HG03196 (cell line): ENCODE measurements around the gene OR4P4.
A peak's percentile ranks its signal among the peaks of the same experiment; 100 is the strongest.

Source experiments
- ATAC-seq: cut with Tn5 transposase; IDR thresholded peaks from one replicate; pipeline ENCODE4 v1.9.1; 2021; ENCODE audit not compliant: unreplicated experiment

Gene OR4P4

DNA sequence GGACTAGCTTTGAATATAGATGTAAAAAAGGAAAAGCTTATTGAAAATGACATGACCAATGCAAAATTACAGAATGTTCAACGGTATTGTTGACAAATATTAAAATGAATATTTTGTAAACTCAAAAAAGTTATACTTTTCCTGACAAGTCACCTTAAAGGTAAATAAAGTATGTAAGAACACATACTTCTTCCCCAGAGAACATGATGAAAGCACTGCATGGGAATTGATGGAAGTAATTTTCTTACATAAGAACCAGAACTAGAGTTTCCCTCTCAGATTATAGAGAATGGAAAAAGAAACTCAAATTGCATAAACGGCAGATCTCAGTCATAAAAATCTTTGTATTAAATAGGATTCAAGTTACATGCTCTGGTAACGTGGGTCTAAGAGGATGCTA, at the start of gene OR4P4:
OR4P4 (plus strand) TSS at position 301 of the 400 bp plus-strand sequence.
- no peak for ATAC-seq

DNA sequence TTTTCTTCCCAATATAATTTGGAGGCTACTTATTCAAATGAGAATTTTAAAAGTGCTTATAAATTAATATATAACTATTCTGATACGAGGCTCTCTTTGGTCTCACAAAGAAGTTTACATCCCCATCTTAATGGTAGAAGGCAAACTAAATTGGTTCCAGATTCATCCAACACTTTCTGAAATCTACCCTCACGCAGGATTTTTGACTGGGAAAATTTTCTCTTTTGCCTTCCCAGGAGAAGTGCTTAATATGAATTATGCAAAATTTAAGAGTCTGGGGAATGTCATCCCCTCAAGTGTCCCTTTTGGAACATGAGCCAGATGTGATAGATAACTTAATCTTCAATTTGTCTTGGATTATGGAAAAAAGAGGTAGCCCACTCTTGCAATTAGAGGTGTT, 27.4 kb upstream of the OR4P4 start, which contains the start of gene OR4C11:
OR4C11 (minus strand) TSS at position 101 of the 400 bp plus-strand sequence. CDS start 3,272 bp downstream, outside the sequence.
- no peak for ATAC-seq

- ATAC-seq, result no peak
Measured at GRCh38 chr11:55624531-55624930, 10.4 kb upstream of the OR4P4 start.

DNA sequence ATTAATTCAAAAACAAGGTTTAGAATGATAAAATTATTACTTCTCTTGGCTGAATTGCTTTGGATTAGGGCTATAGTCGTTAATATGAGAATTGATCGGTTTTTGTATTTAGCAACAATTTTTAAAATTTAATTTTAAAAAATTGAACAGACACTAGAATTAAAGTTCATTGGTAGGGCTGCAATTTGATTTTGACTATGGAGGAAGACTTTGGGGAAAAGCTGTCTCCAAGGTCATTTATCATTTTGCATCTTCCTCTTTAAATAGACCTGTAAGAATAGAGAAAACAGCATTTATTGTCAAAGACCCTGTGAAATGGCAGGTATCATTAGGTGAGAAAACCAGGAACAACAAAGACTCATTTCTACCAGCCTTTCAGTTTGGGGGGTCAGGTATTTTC, 13.1 kb downstream of the OR4P4 start, which contains the start of gene OR4S2:
OR4S2 (plus strand) TSS at position 301 of the 400 bp plus-strand sequence. CDS start 2,577 bp downstream, outside the sequence.
- ATAC-seq, result no peak

- ATAC-seq, result no peak
Measured at GRCh38 chr11:55652560-55652959, 17.6 kb downstream of the OR4P4 start.

DNA sequence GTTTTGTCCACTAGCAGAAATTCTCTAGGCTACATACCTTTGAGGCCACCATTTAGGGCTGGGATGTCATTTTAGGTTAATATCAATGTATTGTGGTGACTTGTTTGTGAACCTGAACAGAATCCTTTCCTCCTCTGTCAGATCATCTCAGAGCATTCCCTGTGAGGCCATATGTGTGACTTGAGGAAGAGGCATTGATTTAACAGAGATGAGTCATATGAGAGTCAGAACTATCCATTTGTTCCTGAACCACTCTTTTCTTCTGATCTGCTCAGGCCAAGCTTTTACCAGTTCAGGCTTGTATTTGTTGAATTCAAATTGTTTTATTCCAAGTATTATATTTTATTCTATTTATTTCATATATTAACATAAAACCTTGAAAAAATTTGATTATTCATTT, 20.2 kb downstream of the OR4P4 start:
- no peak for ATAC-seq

- peak; percentile 96 for ATAC-seq
Measured at GRCh38 chr11:55658031-55658573, 23.2 kb downstream of the OR4P4 start.

DNA sequence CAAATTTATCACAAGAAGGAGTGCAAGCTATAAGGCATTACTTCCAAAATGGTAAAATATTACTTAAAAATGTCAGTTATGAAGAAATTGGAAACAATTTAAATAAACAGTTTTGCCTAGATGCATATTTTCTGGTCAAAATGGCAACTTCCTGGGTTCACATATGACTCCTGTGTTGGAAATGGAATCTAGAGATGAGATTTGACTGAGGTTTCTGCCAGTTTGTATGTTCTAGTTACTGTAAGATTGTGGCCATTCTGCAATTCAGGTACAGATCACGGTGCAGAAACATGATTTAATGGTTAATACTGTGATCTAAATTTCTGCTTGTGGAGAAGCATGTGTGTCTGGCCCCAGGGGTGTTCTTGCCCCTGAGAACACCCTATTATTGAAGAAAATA, 23.7 kb downstream of the OR4P4 start:
- ATAC-seq, result peak; percentile 50

GRCh38 chr11:55661901-55662300, 27.0 kb downstream of the OR4P4 start, which contains the start of gene OR4C6:
Gene OR4C6 (plus strand): TSS chr11:55662201. CDS start chr11:55665167, 2,966 bp downstream.
- no peak for ATAC-seq

GRCh38 chr11:55669376-55669775, 34.5 kb downstream of the OR4P4 start:
- no peak for ATAC-seq

- no peak for ATAC-seq
Measured at GRCh38 chr11:55673860-55674259, 38.9 kb downstream of the OR4P4 start.
